Caco-2 (cell line): ENCODE results near the gene HSPG2. TPM values are rescaled to one million over a fixed set of nuclear protein-coding genes. Genes with fewer than 3 reads are reported as not detected.

ENCODE experiments used
- BruUV-seq: library from RNA; stranded (reverse); fragments of 400-500 nt; replicated peaks from 2 replicates; lab custom pipeline; 2021; lab: Mats Ljungman, UMichigan
- CTCF ChIA-PET: fragments of 300-600 bp; sonication (Branson Sonifier 250); formaldehyde crosslinking; loops from one replicate; lab custom pipeline; 2022; ENCODE audit warnings: antibody characterized with exemption; lab: Charles Lee
- POLR2A ChIA-PET: fragments of 300-600 bp; sonication (Branson Sonifier 250); formaldehyde crosslinking; loops from one replicate; lab custom pipeline; 2022; ENCODE audit warnings: antibody characterized with exemption; lab: Charles Lee
- DNase-seq, 2 experiments: peaks; one replicate each; pipeline versions ENCODE4 v3.0.0 to v3.0.0-alpha.2; 2020 to 2022
- H3K27me3 ChIP-seq: replicated peaks from 2 replicates; pipeline ENCODE4 v1.6.0; 2011; ENCODE audit warnings: low read length; ENCODE audit not compliant: control insufficient read depth, insufficient read depth
- H3K36me3 ChIP-seq: 2 replicates; pipeline ENCODE4 v1.5.1; 2011; ENCODE audit warnings: low read length; ENCODE audit not compliant: control insufficient read depth, insufficient read depth
- H3K4me1 ChIP-seq: fragments of 250-450 bp; sonication (Bioruptor Pico); 2 replicates; pipeline ENCODE4 v1.5.1; 2020; ENCODE audit warnings: mild to moderate bottlenecking
- H3K4me3 ChIP-seq: 2 replicates; pipeline ENCODE4 v1.5.1; 2011; ENCODE audit warnings: low read depth, mild to moderate bottlenecking, control low read depth, low read length
- H3K9me3 ChIP-seq: fragments of 250-450 bp; sonication (Bioruptor Pico); 2 replicates; pipeline ENCODE4 v1.5.1; 2020; ENCODE audit warnings: mild to moderate bottlenecking, moderate library complexity
- H3K27ac Mint-ChIP-seq: one replicate; pipeline ENCODE4 v1.8.0; 2022; ENCODE audit warnings: mixed read lengths; ENCODE audit not compliant: unreplicated experiment
- H3K27me3 Mint-ChIP-seq: one replicate; pipeline ENCODE4 v1.8.0; 2022; ENCODE audit warnings: mixed read lengths; ENCODE audit not compliant: insufficient read depth, unreplicated experiment
- H3K36me3 Mint-ChIP-seq: one replicate; pipeline ENCODE4 v1.8.0; 2022; ENCODE audit warnings: mild to moderate bottlenecking, mixed read lengths; ENCODE audit not compliant: insufficient read depth, unreplicated experiment
- H3K4me1 Mint-ChIP-seq: one replicate; pipeline ENCODE4 v1.8.0; 2022; ENCODE audit warnings: low read depth, mixed read lengths; ENCODE audit not compliant: unreplicated experiment
- H3K4me3 Mint-ChIP-seq: one replicate; pipeline ENCODE4 v1.8.0; 2022; ENCODE audit warnings: mild to moderate bottlenecking, moderate library complexity, mixed read lengths; ENCODE audit not compliant: unreplicated experiment
- H3K9me3 Mint-ChIP-seq: one replicate; pipeline ENCODE4 v1.8.0; 2022; ENCODE audit warnings: mixed read lengths; ENCODE audit not compliant: unreplicated experiment
- CTCF ChIP-seq, 2 experiments: fragments of 200-600 bp in 1 of 2; IDR thresholded peaks; 1 replicate in 1 of 2; 2 replicates in 1 of 2; pipeline versions ENCODE4 v1.5.1 to v1.8.0; 2011 to 2022; ENCODE audit warnings: antibody characterized with exemption in 1 of 2, control low read depth in 1 of 2, inconsistent platforms in 1 of 2, low read depth in 1 of 2, low read length in 1 of 2, mild to moderate bottlenecking in 1 of 2, moderate library complexity in 1 of 2; ENCODE audit not compliant: insufficient read depth in 1 of 2, severe bottlenecking in 1 of 2, unreplicated experiment in 1 of 2
- intact Hi-C: fragments of 100-400 bp; cut with micrococcal nuclease; formaldehyde crosslinking; loops from one replicate; pipeline ENCODE4 v1.10.0; 2022; ENCODE audit not compliant: unreplicated experiment
- total RNA-seq: library from RNA; stranded (reverse); gene quantifications from 2 replicates; pipeline ENCODE4 v1.2.3, GENCODE V29; 2022

Gene HSPG2
- total RNA-seq, 1 experiment from 2014 or later: 237 TPM

- Histone ChIP-seq H3K4me1 (peaks cover 32% of the 10 kb centered on the region), H3K9me3 (no peaks in the 10 kb centered on the region), H3K27me3 (no peaks in the 10 kb centered on the region), H3K4me3 (no peak overlapping the region), H3K36me3 (no peaks in the 10 kb centered on the region)
- Mint-ChIP-seq H3K9me3 (no peaks in the 10 kb centered on the region), H3K36me3 (peaks cover 6% of the 10 kb centered on the region), H3K4me1 (peaks cover 36% of the 10 kb centered on the region), H3K27ac (peak overlapping the region; percentile 36), H3K4me3 (no peak overlapping the region), H3K27me3 (no peaks in the 10 kb centered on the region)
- CTCF ChIA-PET: interaction anchor here (0.6 to 1.2 kb wide), 2 partner anchors 20 to 79 kb away, joined by 3 read pairs; no protein-coding TSS in a partner anchor
- POLR2A ChIA-PET: no interaction called here
- intact Hi-C loops: no loop called here
- no TSS peak for BruUV-seq
- DNase-seq: no peak
- TF ChIP-seq CTCF (IDR thresholded peaks at IDR 0.05; ENCODE audit: insufficient read depth in 1 of 2, low read depth in 1 of 2, low read length in 1 of 2, severe bottlenecking in 1 of 2, unreplicated experiment in 1 of 2): no peak
Observed at GRCh38 chr1:21942464-21942863, 5.4 kb upstream of the HSPG2 start.

GRCh38 chr1:21941370-21941769 lies 4.3 kb upstream of the HSPG2 start:
- intact Hi-C loops: no loop called here
- BruUV-seq: no TSS peak
- H3K4me1 ChIP-seq: peaks cover 33% of the 10 kb centered on the region
- no peaks in the 10 kb centered on the region for H3K36me3 ChIP-seq
- H3K27ac Mint-ChIP-seq: peak overlapping the region; percentile 11
- ChIA-PET POLR2A (no interaction called here), CTCF (no interaction called here)
- H3K4me3 Mint-ChIP-seq: no peak overlapping the region
- no peaks in the 10 kb centered on the region for H3K27me3 Mint-ChIP-seq
- no peak for TF ChIP-seq CTCF (IDR thresholded peaks at IDR 0.05; ENCODE audit: insufficient read depth in 1 of 2, low read depth in 1 of 2, low read length in 1 of 2, severe bottlenecking in 1 of 2, unreplicated experiment in 1 of 2)
- H3K4me1 Mint-ChIP-seq: peaks cover 37% of the 10 kb centered on the region
- DNase-seq: no peak
- H3K4me3 ChIP-seq: no peak overlapping the region
- H3K9me3 ChIP-seq: no peaks in the 10 kb centered on the region
- peaks cover 10% of the 10 kb centered on the region for H3K36me3 Mint-ChIP-seq
- no peaks in the 10 kb centered on the region for H3K9me3 Mint-ChIP-seq
- no peaks in the 10 kb centered on the region for H3K27me3 ChIP-seq

GRCh38 chr1:21940492-21940891 lies 3.4 kb upstream of the HSPG2 start:
- TF ChIP-seq CTCF (IDR thresholded peaks at IDR 0.05; ENCODE audit: insufficient read depth in 1 of 2, low read depth in 1 of 2, low read length in 1 of 2, severe bottlenecking in 1 of 2, unreplicated experiment in 1 of 2): no peak
- DNase-seq: no peak
- intact Hi-C loops: no loop called here
- H3K36me3 ChIP-seq: no peaks in the 10 kb centered on the region
- no TSS peak for BruUV-seq
- Mint-ChIP-seq H3K4me3 (no peak overlapping the region), H3K9me3 (no peaks in the 10 kb centered on the region), H3K27ac (no peak overlapping the region), H3K36me3 (peaks cover 19% of the 10 kb centered on the region), H3K27me3 (no peaks in the 10 kb centered on the region), H3K4me1 (peaks cover 42% of the 10 kb centered on the region)
- no peaks in the 10 kb centered on the region for H3K9me3 ChIP-seq
- no peak overlapping the region for H3K4me3 ChIP-seq
- no peaks in the 10 kb centered on the region for H3K27me3 ChIP-seq
- POLR2A ChIA-PET: no interaction called here
- peaks cover 34% of the 10 kb centered on the region for H3K4me1 ChIP-seq
- CTCF ChIA-PET: no interaction called here
